ENCODE data around the gene ASS1. TPM values are rescaled to one million over a fixed set of nuclear protein-coding genes. Genes with fewer than 3 reads are reported as not detected.

Gene ASS1
- total RNA-seq, 3 donors from 2014 or later (not counting 1 experiment from before 2014, with no cell fraction given): 1.3 TPM; not detected in 2

DNA sequence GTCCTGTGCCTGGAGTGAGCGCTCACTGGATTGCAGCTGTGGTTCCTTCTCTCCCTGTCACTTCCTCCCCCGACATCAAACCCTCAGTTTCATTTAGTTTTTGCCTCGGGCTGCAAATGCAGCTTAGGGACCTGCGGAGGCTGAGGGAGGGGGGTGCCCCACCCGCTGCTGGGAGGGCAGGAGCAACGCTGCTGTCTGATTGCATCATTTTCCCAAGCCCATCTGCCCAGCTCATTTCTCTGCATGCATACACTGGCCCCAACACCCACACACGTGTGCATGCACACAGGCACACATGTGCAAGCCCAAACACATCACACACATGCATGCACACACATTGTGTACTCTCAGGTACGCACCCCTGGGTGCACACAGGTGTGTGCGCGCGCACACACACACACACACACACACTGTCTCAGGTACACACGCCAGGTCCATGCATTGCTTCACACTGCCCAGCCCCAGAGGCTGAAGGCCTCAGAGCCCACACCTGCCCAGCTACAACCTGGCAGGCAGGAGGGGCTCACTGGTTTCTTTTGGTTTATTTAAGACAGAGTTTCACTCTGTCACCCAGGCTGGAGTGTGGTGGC is 3.4 kb downstream of the ASS1 start:
- no peaks in the 10 kb centered on the region for H3K36me3 ChIP-seq (ENCODE audit: control insufficient read depth, insufficient read depth, low read length)
- TF ChIP-seq, protein P1, sequence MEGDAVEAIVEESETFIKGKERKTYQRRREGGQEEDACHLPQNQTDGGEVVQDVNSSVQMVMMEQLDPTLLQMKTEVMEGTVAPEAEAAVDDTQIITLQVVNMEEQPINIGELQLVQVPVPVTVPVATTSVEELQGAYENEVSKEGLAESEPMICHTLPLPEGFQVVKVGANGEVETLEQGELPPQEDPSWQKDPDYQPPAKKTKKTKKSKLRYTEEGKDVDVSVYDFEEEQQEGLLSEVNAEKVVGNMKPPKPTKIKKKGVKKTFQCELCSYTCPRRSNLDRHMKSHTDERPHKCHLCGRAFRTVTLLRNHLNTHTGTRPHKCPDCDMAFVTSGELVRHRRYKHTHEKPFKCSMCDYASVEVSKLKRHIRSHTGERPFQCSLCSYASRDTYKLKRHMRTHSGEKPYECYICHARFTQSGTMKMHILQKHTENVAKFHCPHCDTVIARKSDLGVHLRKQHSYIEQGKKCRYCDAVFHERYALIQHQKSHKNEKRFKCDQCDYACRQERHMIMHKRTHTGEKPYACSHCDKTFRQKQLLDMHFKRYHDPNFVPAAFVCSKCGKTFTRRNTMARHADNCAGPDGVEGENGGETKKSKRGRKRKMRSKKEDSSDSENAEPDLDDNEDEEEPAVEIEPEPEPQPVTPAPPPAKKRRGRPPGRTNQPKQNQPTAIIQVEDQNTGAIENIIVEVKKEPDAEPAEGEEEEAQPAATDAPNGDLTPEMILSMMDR (IDR thresholded peaks at IDR 0.05): no peak
- no peaks in the 10 kb centered on the region for H3K9me3 Mint-ChIP-seq
- no peak overlapping the region for H3K4me3 Mint-ChIP-seq
- H3K4me1 Mint-ChIP-seq: no peaks in the 10 kb centered on the region
- H3K4me1 ChIP-seq (ENCODE audit: control insufficient read depth, insufficient read depth, low read length): peaks cover 13% of the 10 kb centered on the region
- ATAC-seq (no peak), DNase-seq (no peak)
- no peak overlapping the region for H3K4me3 ChIP-seq (ENCODE audit: low read length)
- H3K27ac ChIP-seq (ENCODE audit: low read length): no peak overlapping the region
- peaks cover 5% of the 10 kb centered on the region for H3K27me3 ChIP-seq (ENCODE audit: control insufficient read depth, insufficient read depth, low read length)
- no peaks in the 10 kb centered on the region for H3K9me3 ChIP-seq (ENCODE audit: control insufficient read depth, insufficient read depth, low read length)
- H3K27ac Mint-ChIP-seq: no peak overlapping the region
- H3K36me3 Mint-ChIP-seq: no peaks in the 10 kb centered on the region
- H3K27me3 Mint-ChIP-seq (ENCODE audit: low read depth in 2 of 2): peaks cover 0 to 23% of the 10 kb centered on the region in 2 donors
- intact Hi-C loops (cut with micrococcal nuclease): no loop called here
- 40% methylated on average over 12 of the region's 12 CpGs for WGBS (ENCODE audit: insufficient coverage)

DNA sequence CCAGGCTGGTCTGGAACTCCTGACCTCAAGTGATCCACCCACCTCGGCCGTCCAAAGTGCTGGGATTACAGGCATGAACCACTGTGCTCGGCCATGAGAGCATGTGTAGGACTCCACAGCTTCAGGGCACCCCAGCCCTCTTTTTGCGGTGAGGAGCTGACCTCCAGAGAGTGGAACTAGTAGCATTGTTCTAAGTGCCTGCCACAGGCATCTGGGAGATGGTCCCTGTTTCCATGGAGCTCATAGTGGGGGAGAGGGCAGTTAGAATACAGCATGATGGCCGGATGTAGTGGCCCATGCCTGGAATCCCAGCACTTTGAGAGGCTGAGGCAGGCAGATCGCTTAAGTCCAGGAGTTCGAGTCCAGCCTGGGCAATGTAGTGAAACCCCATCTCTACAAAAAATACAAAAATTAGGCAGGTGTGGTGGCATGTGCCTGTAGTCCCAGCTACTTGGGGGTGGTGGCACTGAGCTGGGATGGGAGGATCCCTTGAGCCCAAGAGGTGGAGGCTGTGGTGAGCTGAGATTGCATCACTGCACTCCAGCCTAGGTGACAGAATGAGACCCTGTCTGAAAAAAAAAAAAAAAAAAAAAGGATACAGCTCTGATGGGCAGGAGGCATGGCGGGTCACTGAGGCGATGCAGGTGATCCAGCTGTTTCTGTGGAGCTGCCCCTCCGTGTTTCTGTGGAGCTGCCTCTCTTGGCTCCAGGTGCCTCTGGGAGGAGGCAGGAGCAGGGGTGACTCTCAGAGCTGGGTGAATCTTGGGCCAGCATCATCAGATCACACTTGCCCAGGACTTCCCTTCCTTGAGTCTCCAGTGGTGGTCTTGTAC is 4.2 kb downstream of the ASS1 start:
- peaks cover 0 to 20% of the 10 kb centered on the region in 2 donors for H3K27me3 Mint-ChIP-seq (ENCODE audit: low read depth in 2 of 2)
- peaks cover 5% of the 10 kb centered on the region for H3K27me3 ChIP-seq (ENCODE audit: control insufficient read depth, insufficient read depth, low read length)
- intact Hi-C loops (cut with micrococcal nuclease): no loop called here
- H3K4me1 Mint-ChIP-seq: no peaks in the 10 kb centered on the region
- WGBS (ENCODE audit: insufficient coverage): 85% methylated on average over 10 of the region's 10 CpGs
- no peaks in the 10 kb centered on the region for H3K9me3 ChIP-seq (ENCODE audit: control insufficient read depth, insufficient read depth, low read length)
- H3K27ac ChIP-seq (ENCODE audit: low read length): no peak overlapping the region
- no peaks in the 10 kb centered on the region for H3K36me3 Mint-ChIP-seq
- H3K4me3 Mint-ChIP-seq: no peak overlapping the region
- TF ChIP-seq, protein P1 (IDR thresholded peaks at IDR 0.05): no peak
- DNase-seq: no peak
- peaks cover 13% of the 10 kb centered on the region for H3K4me1 ChIP-seq (ENCODE audit: control insufficient read depth, insufficient read depth, low read length)
- no peak overlapping the region for H3K4me3 ChIP-seq (ENCODE audit: low read length)
- no peaks in the 10 kb centered on the region for H3K9me3 Mint-ChIP-seq
- no peaks in the 10 kb centered on the region for H3K36me3 ChIP-seq (ENCODE audit: control insufficient read depth, insufficient read depth, low read length)
- no peak for ATAC-seq
- no peak overlapping the region for H3K27ac Mint-ChIP-seq

DNA sequence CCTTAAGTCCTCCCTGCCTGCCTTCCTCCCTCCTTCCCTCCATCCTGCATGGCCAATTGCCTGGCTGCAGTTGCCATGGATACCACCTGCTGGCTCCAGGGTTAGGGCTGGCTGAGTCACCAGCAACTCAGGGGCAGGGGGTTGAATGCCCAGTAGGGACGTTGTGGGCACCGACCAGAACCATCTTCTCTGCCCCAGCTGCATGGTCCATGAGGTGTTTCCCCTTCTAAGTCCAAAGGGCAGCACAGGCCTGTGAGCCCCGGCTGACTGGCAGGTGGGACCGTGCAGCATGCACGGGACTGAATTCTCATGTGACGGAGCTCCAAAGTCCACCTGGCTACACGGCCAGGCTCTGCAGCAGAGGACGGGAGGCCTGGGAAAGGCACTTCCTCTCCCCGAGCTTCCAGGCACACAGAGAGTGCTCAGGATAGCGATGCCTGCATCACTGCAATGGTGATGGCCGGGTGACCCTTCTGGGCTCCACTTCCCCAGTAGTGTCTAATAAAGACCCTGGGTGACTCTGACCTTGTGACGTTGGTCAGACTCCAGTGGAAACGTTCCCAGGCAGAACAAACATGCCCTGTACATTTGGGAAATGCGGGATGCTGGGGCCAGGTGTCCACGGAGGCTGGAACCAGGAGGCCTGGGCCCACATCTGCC is 5.7 kb downstream of the ASS1 start:
- Histone ChIP-seq H3K4me3 (ENCODE audit: low read length) (no peak overlapping the region), H3K4me1 (ENCODE audit: control insufficient read depth, insufficient read depth, low read length) (peaks cover 4% of the 10 kb centered on the region), H3K27me3 (ENCODE audit: control insufficient read depth, insufficient read depth, low read length) (no peaks in the 10 kb centered on the region), H3K9me3 (ENCODE audit: control insufficient read depth, insufficient read depth, low read length) (no peaks in the 10 kb centered on the region), H3K36me3 (ENCODE audit: control insufficient read depth, insufficient read depth, low read length) (no peaks in the 10 kb centered on the region), H3K27ac (ENCODE audit: low read length) (no peak overlapping the region)
- WGBS (ENCODE audit: insufficient coverage): 72% methylated on average over 15 of the region's 15 CpGs
- Mint-ChIP-seq H3K9me3 (no peaks in the 10 kb centered on the region), H3K4me1 (no peaks in the 10 kb centered on the region), H3K4me3 (no peak overlapping the region), H3K27ac (no peak overlapping the region), H3K36me3 (no peaks in the 10 kb centered on the region), H3K27me3 (ENCODE audit: low read depth in 2 of 2) (peaks cover 0 to 16% of the 10 kb centered on the region in 2 donors)
- ATAC-seq (no peak), DNase-seq (no peak)
- intact Hi-C loops (cut with micrococcal nuclease): no loop called here
- TF ChIP-seq, protein P1 (IDR thresholded peaks at IDR 0.05): no peak
